PC-9 (cell line): ENCODE measurements around the gene SLC25A24. TPM values are rescaled to one million over a fixed set of nuclear protein-coding genes. Genes with fewer than 3 reads are reported as not detected.
A peak's percentile ranks its signal among the peaks of the same experiment; 100 is the strongest.
"Not testable (repeated sequence)": the region's sequence is repeated elsewhere in the genome, so short reads cannot be mapped to it uniquely, and the experiment has no call there.

Source experiments
- BruUV-seq: library from RNA; stranded (reverse); fragments of 400-500 nt; replicated peaks from 2 replicates; lab custom pipeline; 2021; lab: Mats Ljungman, UMichigan
- CTCF ChIA-PET: fragments of 300-600 bp; sonication (Branson Sonifier 250); formaldehyde crosslinking; loops from one replicate; lab custom pipeline; 2022; ENCODE audit warnings: antibody characterized with exemption; lab: Charles Lee
- POLR2A ChIA-PET: fragments of 300-600 bp; sonication (Branson Sonifier 250); formaldehyde crosslinking; loops from one replicate; lab custom pipeline; 2022; ENCODE audit warnings: antibody characterized with exemption; ENCODE audit not compliant: unreplicated experiment; lab: Charles Lee
- DNase-seq, 2 experiments: peaks; one replicate each; pipeline versions ENCODE4 v3.0.0 to v3.0.0-alpha.2; 2015 to 2022; ENCODE audit warnings: mixed read lengths in 1 of 2
- H2AFZ ChIP-seq: fragments of 200-600 bp; sonication (generic); 2 replicates; pipeline ENCODE4 v1.8.1; 2017; ENCODE audit warnings: antibody characterized with exemption
- H3F3A ChIP-seq: fragments of 200-600 bp; sonication (generic); 2 replicates; pipeline ENCODE4 v1.8.1; 2017; ENCODE audit warnings: antibody characterized with exemption, mild to moderate bottlenecking, low read depth; ENCODE audit not compliant: insufficient read depth
- H3K27ac ChIP-seq: fragments of 200-600 bp; sonication (generic); 2 replicates; pipeline ENCODE4 v1.6.1; 2016; ENCODE audit warnings: mixed run types
- H3K27me3 ChIP-seq: fragments of 200-600 bp; sonication (generic); 2 replicates; pipeline ENCODE4 v1.6.1; 2016; ENCODE audit warnings: low read depth, mixed run types; ENCODE audit not compliant: insufficient read depth
- H3K36me3 ChIP-seq: fragments of 200-600 bp; sonication (generic); 2 replicates; pipeline ENCODE4 v1.6.1; 2016; ENCODE audit warnings: low read depth, mixed run types
- H3K4me1 ChIP-seq: fragments of 200-600 bp; sonication (generic); replicated peaks from 2 replicates; pipeline ENCODE4 v1.6.1; 2016; ENCODE audit warnings: mixed run types; ENCODE audit not compliant: insufficient read depth
- H3K4me2 ChIP-seq: fragments of 200-600 bp; sonication (generic); 2 replicates; pipeline ENCODE4 v1.6.1; 2017; ENCODE audit warnings: mixed run types
- H3K4me3 ChIP-seq: fragments of 200-600 bp; sonication (generic); 2 replicates; pipeline ENCODE4 v1.6.1; 2016; ENCODE audit warnings: mixed run types
- H3K79me2 ChIP-seq: fragments of 200-600 bp; sonication (generic); 2 replicates; pipeline ENCODE4 v1.6.1; 2017; ENCODE audit warnings: low read depth, mixed run types
- H3K9me2 ChIP-seq: fragments of 200-600 bp; sonication (generic); 2 replicates; pipeline ENCODE4 v1.8.1; 2017; ENCODE audit warnings: mild to moderate bottlenecking; ENCODE audit not compliant: insufficient read depth
- H3K9me3 ChIP-seq: fragments of 200-600 bp; sonication (generic); 2 replicates; pipeline ENCODE4 v1.8.1; 2016; ENCODE audit warnings: low read depth; ENCODE audit not compliant: insufficient read depth
- H4K20me1 ChIP-seq: fragments of 200-600 bp; sonication (generic); 2 replicates; pipeline ENCODE4 v1.8.1; 2017; ENCODE audit not compliant: insufficient read depth
- CTCF ChIP-seq: fragments of 200-600 bp; sonication (generic); conservative IDR thresholded peaks from 2 replicates; pipeline ENCODE4 v1.6.1; 2017; ENCODE audit warnings: mixed run types, antibody characterized with exemption, mild to moderate bottlenecking, moderate library complexity
- EZH2 ChIP-seq: fragments of 200-600 bp; sonication (generic); IDR thresholded peaks from 2 replicates; pipeline ENCODE4 v1.8.0; 2017; ENCODE audit warnings: antibody characterized with exemption, low read depth
- intact Hi-C: fragments of 100-400 bp; cut with micrococcal nuclease; formaldehyde crosslinking; loops from one replicate; pipeline ENCODE4 v1.10.0; 2022; ENCODE audit not compliant: unreplicated experiment
- total RNA-seq: library from RNA; stranded (reverse); gene quantifications from 2 replicates; pipeline ENCODE4 v1.2.3, GENCODE V29; 2021

Gene SLC25A24
- total RNA-seq, 1 experiment from 2014 or later, result 60.5 TPM

GRCh38 chr1:108208724-108209446 is 8.7 kb upstream of the SLC25A24 start:
- Histone ChIP-seq H2AFZ (no peak overlapping the region), H4K20me1 (no peaks in the 10 kb centered on the region), H3K79me2 (no peaks in the 10 kb centered on the region), H3K4me2 (no peak overlapping the region), H3K27me3 (no peaks in the 10 kb centered on the region), H3K27ac (no peak overlapping the region), H3F3A (no peaks in the 10 kb centered on the region), H3K36me3 (no peaks in the 10 kb centered on the region), H3K9me2 (no peaks in the 10 kb centered on the region), H3K4me3 (no peak overlapping the region), H3K9me3 (no peaks in the 10 kb centered on the region), H3K4me1 (peaks cover 11% of the 10 kb centered on the region)
- CTCF ChIA-PET, result no interaction called here
- POLR2A ChIA-PET, result no interaction called here
- no TSS peak for BruUV-seq
- intact Hi-C loops, result no loop called here
- TF ChIP-seq EZH2 (no peak), CTCF (no peak)
- DNase-seq, result peak in 1 of 2 experiments; percentile 31

- DNase-seq, CTCF ChIA-PET, BruUV-seq, H2AFZ ChIP-seq, H3K27me3 ChIP-seq, intact Hi-C loops, H3K9me2 ChIP-seq, H4K20me1 ChIP-seq, H3K9me3 ChIP-seq, H3K36me3 ChIP-seq, H3K27ac ChIP-seq, H3K4me2 ChIP-seq, H3K4me3 ChIP-seq, POLR2A ChIA-PET: not testable (repeated sequence)
- peaks cover 14% of the 10 kb centered on the region for H3K79me2 ChIP-seq
- H3K4me1 ChIP-seq, result peaks cover 19% of the 10 kb centered on the region
- H3F3A ChIP-seq, result peaks cover 22% of the 10 kb centered on the region
Measured at GRCh38 chr1:108203582-108203981, 3.4 kb upstream of the SLC25A24 start.

GRCh38 chr1:108201687-108202086 is 1.5 kb upstream of the SLC25A24 start:
- Histone ChIP-seq H3K36me3 (peaks cover 21% of the 10 kb centered on the region), H3F3A (peaks cover 25% of the 10 kb centered on the region), H2AFZ (no peak overlapping the region), H3K9me3 (no peaks in the 10 kb centered on the region), H3K4me3 (no peak overlapping the region), H4K20me1 (peaks cover 10% of the 10 kb centered on the region; the same call in 1 of the 2 replicates), H3K4me1 (peaks cover 24% of the 10 kb centered on the region), H3K9me2 (no peaks in the 10 kb centered on the region; the same call in 1 of the 2 replicates), H3K4me2 (peak overlapping the region; percentile 89; the same call in 1 of the 2 replicates), H3K79me2 (peaks cover 33% of the 10 kb centered on the region), H3K27me3 (no peaks in the 10 kb centered on the region), H3K27ac (no peak overlapping the region)
- CTCF ChIA-PET, result no interaction called here
- DNase-seq, result no peak
- TF ChIP-seq EZH2 (no peak), CTCF (no peak)
- BruUV-seq, result no TSS peak
- POLR2A ChIA-PET, result no interaction called here
- intact Hi-C loops, result no loop called here
